Breast epithelium (tissue), 4 donors: ENCODE data around the gene TNFSF10. TPM values are rescaled to one million over a fixed set of nuclear protein-coding genes. Genes with fewer than 3 reads are reported as not detected.
A peak's percentile ranks its signal among the peaks of the same experiment; 100 is the strongest.

Source experiments
- DNase-seq, 2 donors: peaks; one replicate each; pipeline ENCODE4 v3.0.0-alpha.2; 2019; ENCODE audit warnings: low spot score in 2 of 2
- H3K27ac ChIP-seq, 2 donors: fragments of 200-600 bp; sonication (generic) in 1 of 2; one replicate each; pipeline ENCODE4 v1.5.1; 2016 to 2019; ENCODE audit warnings: mild to moderate bottlenecking in 1 of 2
- H3K27me3 ChIP-seq, 2 donors: fragments of 200-600 bp; sonication (generic) in 1 of 2; one replicate each; pipeline versions ENCODE4 v1.5.1 to v1.6.0; 2017 to 2019; ENCODE audit warnings: control low read depth in 1 of 2, mild to moderate bottlenecking in 1 of 2
- H3K36me3 ChIP-seq: fragments of 200-600 bp; one replicate; pipeline ENCODE4 v1.5.1; 2019
- H3K4me1 ChIP-seq, 2 donors: fragments of 200-600 bp; sonication (generic); one replicate each; pipeline ENCODE4 v1.5.1; 2016 to 2019; ENCODE audit warnings: control low read depth in 1 of 2
- H3K4me3 ChIP-seq, 3 donors: fragments of 200-600 bp; sonication (generic); 1 replicate in 2 of 3; 2 replicates in 1 of 3; pipeline ENCODE4 v1.5.1; 2016 to 2019; ENCODE audit warnings: mild to moderate bottlenecking in 3 of 3, moderate library complexity in 2 of 3
- H3K9me3 ChIP-seq, 2 donors: fragments of 200-600 bp; sonication (generic) in 1 of 2; one replicate each; pipeline ENCODE4 v1.5.1; 2016 to 2019; ENCODE audit warnings: control low read depth in 1 of 2
- POLR2A ChIP-seq: fragments of 450-650 bp; IDR thresholded peaks from one replicate; pipeline ENCODE4 v1.6.1; 2016; ENCODE audit warnings: antibody characterized with exemption, mild to moderate bottlenecking, moderate library complexity
- POLR2AphosphoS5 ChIP-seq, 3 donors: sonication (generic); formaldehyde crosslinking; IDR thresholded peaks; one replicate each; pipeline ENCODE4 v1.6.1; 2017; ENCODE audit warnings: antibody characterized with exemption in 3 of 3
- intact Hi-C: fragments of 100-400 bp; cut with DNase I; formaldehyde crosslinking; loops from one replicate; pipeline ENCODE4 v1.15.1; 2023; ENCODE audit warnings: low total_unique reads
- total RNA-seq, 3 donors: library from RNA; depleted of rRNA; stranded (reverse); fragments of >200 nt; gene quantifications; one replicate each; pipeline ENCODE4 v1.1.0, GENCODE V29; 2016
- TF ChIP-seq, protein P1 (sequence below), 3 donors: fragments of 450-650 bp; IDR thresholded peaks; one replicate each; pipeline ENCODE4 v1.5.1; 2016 to 2017; ENCODE audit warnings: antibody characterized with exemption in 3 of 3, mild to moderate bottlenecking in 3 of 3, moderate library complexity in 3 of 3

The TNFSF10 gene
- total RNA-seq, 3 donors from 2014 or later, result 37.0 to 294 (median 155) TPM

DNA sequence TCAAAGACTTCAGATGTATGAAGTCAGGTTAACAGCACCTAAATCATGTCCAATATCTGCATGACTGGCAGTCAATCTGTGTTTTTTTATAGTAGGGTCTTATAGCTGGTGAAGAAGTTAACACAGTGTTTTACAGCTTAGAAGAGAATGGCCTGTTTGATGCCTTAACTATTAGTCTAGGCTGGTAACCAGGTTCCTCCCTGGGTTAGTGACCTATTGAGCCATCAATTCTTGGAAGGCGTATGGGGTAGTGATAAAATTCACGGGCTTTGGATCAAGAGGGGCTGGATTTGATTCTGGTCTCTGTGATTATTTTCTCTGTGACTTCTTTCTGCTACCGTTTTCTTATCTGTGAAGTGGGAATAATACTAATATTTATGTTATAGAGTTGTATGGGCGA is 16.0 kb upstream of the TNFSF10 start:
- H3K36me3 ChIP-seq, result no peaks in the 10 kb centered on the region
- no peak overlapping the region for H3K27ac ChIP-seq
- DNase-seq, result no peak
- H3K4me1 ChIP-seq, result no peaks in the 10 kb centered on the region
- intact Hi-C loops, result no loop called here
- no peaks in the 10 kb centered on the region for H3K27me3 ChIP-seq
- no peak for TF ChIP-seq POLR2A
- TF ChIP-seq POLR2AphosphoS5 (IDR thresholded peaks at IDR 0.05), result no peak
- TF ChIP-seq, protein P1, sequence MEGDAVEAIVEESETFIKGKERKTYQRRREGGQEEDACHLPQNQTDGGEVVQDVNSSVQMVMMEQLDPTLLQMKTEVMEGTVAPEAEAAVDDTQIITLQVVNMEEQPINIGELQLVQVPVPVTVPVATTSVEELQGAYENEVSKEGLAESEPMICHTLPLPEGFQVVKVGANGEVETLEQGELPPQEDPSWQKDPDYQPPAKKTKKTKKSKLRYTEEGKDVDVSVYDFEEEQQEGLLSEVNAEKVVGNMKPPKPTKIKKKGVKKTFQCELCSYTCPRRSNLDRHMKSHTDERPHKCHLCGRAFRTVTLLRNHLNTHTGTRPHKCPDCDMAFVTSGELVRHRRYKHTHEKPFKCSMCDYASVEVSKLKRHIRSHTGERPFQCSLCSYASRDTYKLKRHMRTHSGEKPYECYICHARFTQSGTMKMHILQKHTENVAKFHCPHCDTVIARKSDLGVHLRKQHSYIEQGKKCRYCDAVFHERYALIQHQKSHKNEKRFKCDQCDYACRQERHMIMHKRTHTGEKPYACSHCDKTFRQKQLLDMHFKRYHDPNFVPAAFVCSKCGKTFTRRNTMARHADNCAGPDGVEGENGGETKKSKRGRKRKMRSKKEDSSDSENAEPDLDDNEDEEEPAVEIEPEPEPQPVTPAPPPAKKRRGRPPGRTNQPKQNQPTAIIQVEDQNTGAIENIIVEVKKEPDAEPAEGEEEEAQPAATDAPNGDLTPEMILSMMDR (IDR thresholded peaks at IDR 0.05), result no peak
- H3K4me3 ChIP-seq, result no peak overlapping the region
- no peaks in the 10 kb centered on the region for H3K9me3 ChIP-seq

DNA sequence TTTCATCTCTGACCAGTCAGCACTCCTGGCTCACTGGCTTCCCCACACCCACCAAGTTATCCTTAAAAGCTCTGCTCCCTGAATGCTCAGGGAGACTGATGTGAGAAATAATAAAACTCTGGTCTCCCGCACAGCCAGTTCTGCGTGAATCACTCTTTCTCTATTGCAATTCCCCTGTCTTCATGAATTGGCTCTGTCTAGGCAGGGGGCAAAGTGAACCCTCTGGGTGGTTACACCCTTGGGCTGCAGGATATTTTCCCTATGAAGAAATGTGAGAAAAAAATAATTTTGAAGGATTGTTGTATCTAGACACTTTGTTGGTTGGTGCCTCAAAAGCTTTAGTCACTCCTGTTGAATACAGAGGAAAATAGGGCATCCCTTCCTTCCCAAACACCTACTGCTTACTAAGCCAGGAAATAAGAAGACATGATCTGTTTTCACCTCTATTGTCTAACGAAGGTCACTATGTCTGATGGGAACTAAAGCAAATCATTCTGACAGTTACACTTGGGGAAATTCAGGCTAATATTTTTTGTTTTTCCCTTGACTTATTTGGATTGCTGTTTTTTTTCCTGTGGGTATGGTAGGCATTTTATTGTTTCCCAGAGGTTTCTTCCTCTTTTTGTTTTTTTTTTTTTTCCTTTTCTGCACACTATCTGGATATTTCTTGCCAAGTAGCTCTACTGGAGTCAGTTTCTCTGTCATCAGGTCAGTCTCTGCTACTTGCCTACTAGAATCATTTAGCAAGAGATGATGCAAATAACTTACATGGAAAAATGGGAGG is 15.3 kb upstream of the TNFSF10 start:
- DNase-seq, result no peak
- peak overlapping the region; percentile 8 to 31 for H3K27ac ChIP-seq
- TF ChIP-seq, protein P1 (IDR thresholded peaks at IDR 0.05), result no peak
- TF ChIP-seq POLR2A (no peak), POLR2AphosphoS5 (IDR thresholded peaks at IDR 0.05) (no peak)
- H3K9me3 ChIP-seq, result no peaks in the 10 kb centered on the region
- intact Hi-C loops, result no loop called here
- no peaks in the 10 kb centered on the region for H3K4me1 ChIP-seq
- H3K36me3 ChIP-seq, result no peaks in the 10 kb centered on the region
- H3K4me3 ChIP-seq, result no peak overlapping the region
- H3K27me3 ChIP-seq, result no peaks in the 10 kb centered on the region

DNA sequence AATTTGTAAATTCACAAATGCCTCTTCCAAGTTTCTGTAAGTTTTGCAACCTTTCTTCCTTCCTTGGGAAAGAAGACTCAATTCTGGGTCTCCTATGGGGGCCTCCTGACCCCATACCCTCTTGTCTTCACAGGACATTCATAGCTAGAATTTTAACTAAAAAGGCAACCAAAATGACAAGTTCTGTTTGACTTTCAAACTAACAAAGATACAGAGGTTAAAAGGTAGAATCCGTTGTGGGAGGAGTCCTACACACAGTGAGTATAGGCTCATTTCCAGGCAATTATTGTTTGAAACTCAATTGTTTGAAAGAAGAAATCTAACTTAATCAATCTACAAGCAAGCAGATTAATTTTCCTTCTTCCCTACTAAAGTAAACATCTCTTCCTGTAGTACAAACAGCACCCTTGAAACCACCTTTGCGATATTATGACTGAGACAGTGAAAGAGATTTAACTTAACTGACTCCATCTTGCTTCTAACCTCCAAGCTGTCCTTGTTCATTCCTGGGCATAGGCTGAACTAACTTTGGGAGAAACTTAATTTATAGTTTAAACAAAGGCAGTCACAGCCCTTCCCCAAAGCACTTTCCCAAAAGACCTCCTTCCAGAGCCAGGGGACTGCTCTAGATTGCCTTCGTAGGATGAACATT is 14.4 kb upstream of the TNFSF10 start:
- H3K27ac ChIP-seq, result peak overlapping the region; percentile 8 to 50
- no peak overlapping the region for H3K4me3 ChIP-seq
- no peaks in the 10 kb centered on the region for H3K36me3 ChIP-seq
- intact Hi-C loops, result no loop called here
- H3K27me3 ChIP-seq, result no peaks in the 10 kb centered on the region
- H3K9me3 ChIP-seq, result no peaks in the 10 kb centered on the region
- TF ChIP-seq POLR2A, result no peak
- TF ChIP-seq, protein P1 (IDR thresholded peaks at IDR 0.05), result no peak
- TF ChIP-seq POLR2AphosphoS5 (IDR thresholded peaks at IDR 0.05), result no peak
- no peak for DNase-seq
- no peaks in the 10 kb centered on the region for H3K4me1 ChIP-seq

DNA sequence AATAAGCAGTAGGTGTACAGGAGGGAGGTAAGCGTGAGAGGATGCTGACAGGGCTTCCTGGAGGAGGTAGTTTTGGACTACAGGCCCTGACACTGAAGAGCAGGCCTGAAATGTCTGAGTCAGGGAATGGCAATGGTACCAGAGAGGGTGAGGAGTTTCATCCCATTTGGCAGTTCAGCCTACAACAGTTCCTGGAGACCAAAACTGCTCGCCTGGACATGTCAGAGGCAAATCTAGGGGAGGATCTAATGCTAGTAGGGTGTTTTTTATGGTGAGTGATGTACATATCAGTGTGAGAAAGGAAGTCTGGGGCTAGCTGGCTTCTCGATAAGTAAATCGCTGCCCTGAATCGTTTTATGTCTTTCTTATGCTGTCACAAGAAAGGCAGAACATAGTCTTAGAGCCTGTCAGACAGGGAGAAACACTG is 13.8 kb upstream of the TNFSF10 start:
- no peak for DNase-seq
- intact Hi-C loops, result no loop called here
- Histone ChIP-seq H3K27ac (peak overlapping the region; percentile 50 to 71), H3K36me3 (no peaks in the 10 kb centered on the region), H3K9me3 (no peaks in the 10 kb centered on the region), H3K4me1 (no peaks in the 10 kb centered on the region), H3K4me3 (no peak overlapping the region), H3K27me3 (no peaks in the 10 kb centered on the region)
- TF ChIP-seq, protein P1 (IDR thresholded peaks at IDR 0.05), result no peak
- TF ChIP-seq POLR2AphosphoS5 (IDR thresholded peaks at IDR 0.05) (no peak), POLR2A (no peak)

DNA sequence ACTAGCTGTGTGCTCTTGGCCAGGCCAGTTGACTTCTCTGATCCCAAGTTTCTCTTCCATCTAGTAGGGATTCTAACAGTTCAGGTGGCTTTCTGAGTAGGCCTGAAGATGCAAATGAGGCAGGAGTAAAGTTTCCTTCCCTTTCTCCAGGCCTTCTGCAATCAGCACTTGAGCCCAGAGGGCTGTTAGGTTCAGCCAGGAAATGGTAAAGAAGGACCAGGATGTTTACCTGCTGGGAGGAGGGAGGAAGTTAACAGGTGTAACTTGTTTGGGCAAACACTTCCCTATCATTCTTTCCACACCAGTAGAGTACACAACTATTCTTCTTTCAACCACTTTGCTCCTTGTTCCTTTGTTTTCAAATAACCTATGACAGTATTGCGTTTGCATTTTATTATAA is 13.3 kb upstream of the TNFSF10 start:
- TF ChIP-seq, protein P1 (IDR thresholded peaks at IDR 0.05), result no peak
- no peak for TF ChIP-seq POLR2AphosphoS5 (IDR thresholded peaks at IDR 0.05)
- H3K4me3 ChIP-seq, result no peak overlapping the region
- no peaks in the 10 kb centered on the region for H3K27me3 ChIP-seq
- peak overlapping the region; percentile 50 to 71 for H3K27ac ChIP-seq
- no peak for DNase-seq
- intact Hi-C loops, result no loop called here
- no peaks in the 10 kb centered on the region for H3K9me3 ChIP-seq
- H3K4me1 ChIP-seq, result no peaks in the 10 kb centered on the region
- no peaks in the 10 kb centered on the region for H3K36me3 ChIP-seq
